ENCODE data around the gene MFSD8.
"Not testable (repeated sequence)": the region's sequence is repeated elsewhere in the genome, so short reads cannot be mapped to it uniquely, and the experiment has no call there.

MFSD8 gene

GRCh38 chr4:127965062-127965802 lies at the start of gene MFSD8, which contains the start of gene ABHD18:
TSS of gene MFSD8 (minus strand) at chr4:127965173. CDS start at chr4:127965133, 40 bp downstream.
TSS of gene ABHD18 (plus strand) at chr4:127965406. CDS start at chr4:127982956, 17,550 bp downstream.
- Histone ChIP-seq H3K4me3 (peak within 1 kb of the TSS; percentile 72 to 94 (median 88)), H3K27ac (peak within 1 kb of the TSS; percentile 76 to 98 (median 94))

GRCh38 chr4:128009428-128009827 lies 44.5 kb upstream of the MFSD8 start:
- no peak overlapping the region for H3K27ac ChIP-seq
- no peak overlapping the region for H3K4me3 ChIP-seq

GRCh38 chr4:128006592-128006991 lies 41.6 kb upstream of the MFSD8 start:
- Histone ChIP-seq H3K4me3 (no peak overlapping the region), H3K27ac (no peak overlapping the region)

- H3K27ac ChIP-seq, result no peak overlapping the region
- no peak overlapping the region for H3K4me3 ChIP-seq
These were observed 32.8 kb upstream of the MFSD8 start for GRCh38 chr4:127997534-127998388.

GRCh38 chr4:127996521-127996920 lies 31.5 kb upstream of the MFSD8 start:
- H3K27ac ChIP-seq, H3K4me3 ChIP-seq: not testable (repeated sequence)

GRCh38 chr4:127995776-127996175 lies 30.8 kb upstream of the MFSD8 start:
- no peak overlapping the region for H3K27ac ChIP-seq
- H3K4me3 ChIP-seq, result no peak overlapping the region

- Histone ChIP-seq H3K27ac (peak overlapping the region in 3 of 21 experiments; percentile 17 to 48 (median 32)), H3K4me3 (no peak overlapping the region)
These were observed 28.2 kb upstream of the MFSD8 start for GRCh38 chr4:127993151-127993550.

GRCh38 chr4:127988638-127989037 lies 23.7 kb upstream of the MFSD8 start:
- Histone ChIP-seq H3K4me3 (no peak overlapping the region), H3K27ac (no peak overlapping the region)

- Histone ChIP-seq H3K27ac (no peak overlapping the region), H3K4me3 (no peak overlapping the region)
These were observed 21.0 kb upstream of the MFSD8 start for GRCh38 chr4:127985989-127986388.

GRCh38 chr4:127982445-127982844 lies 17.5 kb upstream of the MFSD8 start:
- no peak overlapping the region for H3K4me3 ChIP-seq
- no peak overlapping the region for H3K27ac ChIP-seq

- Histone ChIP-seq H3K27ac (no peak overlapping the region), H3K4me3 (no peak overlapping the region)
These were observed 14.0 kb upstream of the MFSD8 start for GRCh38 chr4:127978930-127979329.

GRCh38 chr4:127975121-127975770 lies 10.3 kb upstream of the MFSD8 start:
- no peak overlapping the region for H3K4me3 ChIP-seq
- no peak overlapping the region for H3K27ac ChIP-seq

GRCh38 chr4:127970925-127971324 lies 6.0 kb upstream of the MFSD8 start:
- H3K27ac ChIP-seq, H3K4me3 ChIP-seq: not testable (repeated sequence)

- no peak overlapping the region for H3K27ac ChIP-seq
These were observed 3.6 kb upstream of the MFSD8 start for GRCh38 chr4:127968586-127968985.

GRCh38 chr4:127967141-127967775 lies 2.3 kb upstream of the MFSD8 start:
- Histone ChIP-seq H3K4me3 (no peak overlapping the region), H3K27ac (no peak overlapping the region)

More at GRCh38 chr4:127968586-127968985, 3.6 kb upstream of the MFSD8 start:
- H3K4me3 ChIP-seq, result no peak overlapping the region

- Histone ChIP-seq H3K27ac (peak overlapping the region; percentile 63 to 98 (median 94)), H3K4me3 (peak overlapping the region; percentile 72 to 94 (median 88))
These were observed 816 bp upstream of the MFSD8 start for GRCh38 chr4:127965803-127966175.

- Histone ChIP-seq H3K4me3 (peak overlapping the region; percentile 72 to 94 (median 88)), H3K27ac (peak overlapping the region; percentile 76 to 98 (median 93))
These were observed 429 bp downstream of the MFSD8 start for GRCh38 chr4:127964426-127965061.

GRCh38 chr4:127963633-127964398 lies 1.2 kb downstream of the MFSD8 start:
- peak overlapping the region in 20 of 21 experiments; percentile 79 to 98 (median 94) for H3K27ac ChIP-seq

More at GRCh38 chr4:127963633-127964398, 1.2 kb downstream of the MFSD8 start:
- H3K4me3 ChIP-seq, result peak overlapping the region; percentile 72 to 94 (median 88)

Data from skin epidermis (tissue), 12 donors.